DND-41 (cell line): Measurements from ENCODE around the gene DAGLA.

Source experiments
- ATAC-seq: fragments of 200-7000 bp; cut with Tn5 transposase; 3 replicates; pipeline ENCODE4 v1.9.1; 2021; ENCODE audit warnings: low read depth; ENCODE audit not compliant: insufficient read depth
- DNase-seq: peaks from one replicate; pipeline ENCODE4 v3.0.0-alpha.2; 2020
- H2AFZ ChIP-seq: 2 replicates; pipeline ENCODE4 v1.6.0; 2012; ENCODE audit warnings: low read depth, low read length
- H3K27ac ChIP-seq: 2 replicates; pipeline ENCODE4 v1.5.1; 2012; ENCODE audit warnings: low read length, inconsistent platforms
- H3K27me3 ChIP-seq: fragments of 200-600 bp; sonication (generic); 2 replicates; pipeline ENCODE4 v1.6.0; 2012; ENCODE audit warnings: low read length, mild to moderate bottlenecking, inconsistent platforms; ENCODE audit not compliant: insufficient read depth, poor library complexity
- H3K36me3 ChIP-seq: 2 replicates; pipeline ENCODE4 v1.5.1; 2012; ENCODE audit warnings: low read length, inconsistent platforms; ENCODE audit not compliant: insufficient read depth
- H3K4me1 ChIP-seq: 2 replicates; pipeline ENCODE4 v1.5.1; 2012; ENCODE audit warnings: mild to moderate bottlenecking, low read length; ENCODE audit not compliant: insufficient read depth
- H3K4me2 ChIP-seq: 2 replicates; pipeline ENCODE4 v1.6.0; 2012; ENCODE audit warnings: mild to moderate bottlenecking, moderate library complexity, low read length, inconsistent platforms; ENCODE audit not compliant: insufficient read depth
- H3K4me3 ChIP-seq, 2 experiments: fragments of 200-600 bp in 1 of 2; shearing (Covaris generic) in 1 of 2; 2 replicates each; pipeline ENCODE4 v1.5.1; 2012 to 2016; ENCODE audit warnings: inconsistent platforms in 2 of 2, low read length in 2 of 2, mild to moderate bottlenecking in 2 of 2, low read depth in 1 of 2, moderate library complexity in 1 of 2
- H3K79me2 ChIP-seq: 2 replicates; pipeline ENCODE4 v1.6.0; 2012; ENCODE audit warnings: low read length, inconsistent platforms; ENCODE audit not compliant: insufficient read depth
- H3K9ac ChIP-seq: 2 replicates; pipeline ENCODE4 v1.6.0; 2012; ENCODE audit warnings: low read depth, mild to moderate bottlenecking, inconsistent platforms, low read length, moderate library complexity
- H3K9me3 ChIP-seq: 2 replicates; pipeline ENCODE4 v1.5.1; 2012; ENCODE audit warnings: low read length, moderate library complexity, mild to moderate bottlenecking, inconsistent platforms; ENCODE audit not compliant: insufficient read depth, severe bottlenecking
- H4K20me1 ChIP-seq: 2 replicates; pipeline ENCODE4 v1.6.0; 2012; ENCODE audit warnings: low read length; ENCODE audit not compliant: insufficient read depth
- CTCF ChIP-seq: IDR thresholded peaks from 2 replicates; pipeline ENCODE4 v1.5.1; 2012; ENCODE audit warnings: borderline replicate concordance, low read length, moderate library complexity, mild to moderate bottlenecking; ENCODE audit not compliant: poor library complexity, severe bottlenecking; ENCODE audit errors: extremely low read depth
- EZH2 ChIP-seq: IDR thresholded peaks from 3 replicates; pipeline ENCODE4 v1.6.1; 2012; ENCODE audit warnings: borderline replicate concordance, low read depth, mild to moderate bottlenecking, moderate library complexity, low read length, inconsistent platforms; ENCODE audit not compliant: severe bottlenecking

DAGLA gene

GRCh38 chr11:61694946-61695706 is 14.9 kb downstream of the DAGLA start:
- Histone ChIP-seq H4K20me1 (no peaks in the 10 kb centered on the region), H3K4me3 (no peak overlapping the region), H3K27me3 (no peaks in the 10 kb centered on the region), H2AFZ (no peak overlapping the region), H3K4me1 (peaks cover 16% of the 10 kb centered on the region), H3K9me3 (no peaks in the 10 kb centered on the region), H3K9ac (no peak overlapping the region), H3K36me3 (no peaks in the 10 kb centered on the region), H3K79me2 (no peaks in the 10 kb centered on the region), H3K27ac (no peak overlapping the region), H3K4me2 (no peak overlapping the region)
- no peak for DNase-seq
- no peak for ATAC-seq
- TF ChIP-seq CTCF (no peak), EZH2 (no peak)

GRCh38 chr11:61695917-61696316 is 15.7 kb downstream of the DAGLA start:
- H3K79me2 ChIP-seq = no peaks in the 10 kb centered on the region
- H3K4me2 ChIP-seq = no peak overlapping the region
- no peak overlapping the region for H2AFZ ChIP-seq
- H3K36me3 ChIP-seq = no peaks in the 10 kb centered on the region
- DNase-seq = peak; percentile 66
- H4K20me1 ChIP-seq = no peaks in the 10 kb centered on the region
- H3K9ac ChIP-seq = no peak overlapping the region
- H3K4me1 ChIP-seq = peaks cover 16% of the 10 kb centered on the region
- no peaks in the 10 kb centered on the region for H3K27me3 ChIP-seq
- peak; percentile 84 for ATAC-seq
- H3K4me3 ChIP-seq = no peak overlapping the region
- no peaks in the 10 kb centered on the region for H3K9me3 ChIP-seq
- TF ChIP-seq EZH2 (no peak), CTCF (peak; percentile 9)
- H3K27ac ChIP-seq = no peak overlapping the region

- no peak overlapping the region for H3K9ac ChIP-seq
- H3K4me2 ChIP-seq = no peak overlapping the region
- no peak overlapping the region for H3K4me3 ChIP-seq
- peaks cover 16% of the 10 kb centered on the region for H3K4me1 ChIP-seq
- TF ChIP-seq CTCF (no peak), EZH2 (no peak)
- DNase-seq = no peak
- no peak overlapping the region for H3K27ac ChIP-seq
- H3K9me3 ChIP-seq = no peaks in the 10 kb centered on the region
- ATAC-seq = no peak
- no peaks in the 10 kb centered on the region for H3K27me3 ChIP-seq
- H3K79me2 ChIP-seq = no peaks in the 10 kb centered on the region
- H3K36me3 ChIP-seq = no peaks in the 10 kb centered on the region
- no peak overlapping the region for H2AFZ ChIP-seq
- no peaks in the 10 kb centered on the region for H4K20me1 ChIP-seq
Observed at GRCh38 chr11:61696602-61697001, 16.4 kb downstream of the DAGLA start.

- DNase-seq = no peak
- TF ChIP-seq EZH2 (no peak), CTCF (no peak)
- no peaks in the 10 kb centered on the region for H3K27me3 ChIP-seq
- H2AFZ ChIP-seq = no peak overlapping the region
- no peaks in the 10 kb centered on the region for H3K36me3 ChIP-seq
- ATAC-seq = no peak
- no peaks in the 10 kb centered on the region for H4K20me1 ChIP-seq
- H3K4me1 ChIP-seq = peaks cover 16% of the 10 kb centered on the region
- no peak overlapping the region for H3K27ac ChIP-seq
- H3K79me2 ChIP-seq = no peaks in the 10 kb centered on the region
- no peak overlapping the region for H3K4me2 ChIP-seq
- no peak overlapping the region for H3K4me3 ChIP-seq
- H3K9me3 ChIP-seq = no peaks in the 10 kb centered on the region
- no peak overlapping the region for H3K9ac ChIP-seq
Observed at GRCh38 chr11:61697078-61697502, 16.9 kb downstream of the DAGLA start.
